ENCODE data around the gene RAB3GAP1. TPM values are rescaled to one million over a fixed set of nuclear protein-coding genes. Genes with fewer than 3 reads are reported as not detected.

Gene RAB3GAP1
- polyA plus RNA-seq, 1 donor from 2014 or later, result 43.3 TPM

DNA sequence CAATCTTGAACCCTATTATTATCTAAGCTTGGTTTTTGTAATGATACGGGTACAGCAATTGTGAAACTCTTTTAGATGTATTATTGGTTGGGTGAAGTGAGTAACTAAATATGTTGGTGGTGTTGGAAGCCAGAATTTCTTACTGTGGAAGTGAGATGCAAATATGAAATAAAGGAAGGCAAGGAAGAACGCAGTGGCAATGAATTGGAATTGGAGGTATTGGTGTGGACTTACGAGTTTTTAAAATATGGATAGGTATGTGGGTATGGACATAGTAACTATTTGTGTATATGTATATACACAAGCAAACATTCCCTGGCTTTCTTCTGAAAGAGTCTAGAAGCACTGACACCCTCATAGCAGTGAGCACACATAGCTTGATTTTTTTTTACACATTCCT lies 105.8 kb downstream of the RAB3GAP1 start:
- Histone ChIP-seq H3K27ac (ENCODE audit: low read length) (no peak overlapping the region), H3K4me3 (ENCODE audit: low read length) (no peak overlapping the region), H3K27me3 (ENCODE audit: insufficient read depth, low read depth, low read length) (no peaks in the 10 kb centered on the region), H3K36me3 (ENCODE audit: insufficient read depth, low read length) (peaks cover 11% of the 10 kb centered on the region), H3K9me3 (ENCODE audit: low read length) (no peaks in the 10 kb centered on the region), H2AFZ (ENCODE audit: low read depth, low read length) (no peak overlapping the region), H3K9me2 (ENCODE audit: insufficient read depth, low read length) (no peaks in the 10 kb centered on the region), H3K4me2 (ENCODE audit: low read length) (no peak overlapping the region), H4K20me1 (ENCODE audit: insufficient read depth) (no peaks in the 10 kb centered on the region), H3F3A (ENCODE audit: insufficient read depth, low read length, poor library complexity, severe bottlenecking) (no peaks in the 10 kb centered on the region), H3K79me2 (replicated peaks; ENCODE audit: insufficient read depth, low read length) (no peaks in the 10 kb centered on the region), H3K9ac (ENCODE audit: low read length) (no peak overlapping the region)
- TF ChIP-seq, protein P1, sequence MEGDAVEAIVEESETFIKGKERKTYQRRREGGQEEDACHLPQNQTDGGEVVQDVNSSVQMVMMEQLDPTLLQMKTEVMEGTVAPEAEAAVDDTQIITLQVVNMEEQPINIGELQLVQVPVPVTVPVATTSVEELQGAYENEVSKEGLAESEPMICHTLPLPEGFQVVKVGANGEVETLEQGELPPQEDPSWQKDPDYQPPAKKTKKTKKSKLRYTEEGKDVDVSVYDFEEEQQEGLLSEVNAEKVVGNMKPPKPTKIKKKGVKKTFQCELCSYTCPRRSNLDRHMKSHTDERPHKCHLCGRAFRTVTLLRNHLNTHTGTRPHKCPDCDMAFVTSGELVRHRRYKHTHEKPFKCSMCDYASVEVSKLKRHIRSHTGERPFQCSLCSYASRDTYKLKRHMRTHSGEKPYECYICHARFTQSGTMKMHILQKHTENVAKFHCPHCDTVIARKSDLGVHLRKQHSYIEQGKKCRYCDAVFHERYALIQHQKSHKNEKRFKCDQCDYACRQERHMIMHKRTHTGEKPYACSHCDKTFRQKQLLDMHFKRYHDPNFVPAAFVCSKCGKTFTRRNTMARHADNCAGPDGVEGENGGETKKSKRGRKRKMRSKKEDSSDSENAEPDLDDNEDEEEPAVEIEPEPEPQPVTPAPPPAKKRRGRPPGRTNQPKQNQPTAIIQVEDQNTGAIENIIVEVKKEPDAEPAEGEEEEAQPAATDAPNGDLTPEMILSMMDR (IDR thresholded peaks at IDR 0.05; ENCODE audit: poor library complexity, severe bottlenecking), result no peak
- TF ChIP-seq SMC3 (conservative IDR thresholded peaks at IDR 0.05; ENCODE audit: poor library complexity) (no peak), EZH2 (IDR thresholded peaks at IDR 0.05; ENCODE audit: borderline replicate concordance, insufficient read depth, low read length, poor library complexity, severe bottlenecking) (no peak), RAD21 (conservative IDR thresholded peaks at IDR 0.05) (no peak), POLR2AphosphoS5 (IDR thresholded peaks at IDR 0.05) (no peak), MXI1 (conservative IDR thresholded peaks at IDR 0.05; ENCODE audit: poor library complexity, severe bottlenecking) (no peak), TAF1 (IDR thresholded peaks at IDR 0.05; ENCODE audit: low read depth) (no peak), EP300 (conservative IDR thresholded peaks at IDR 0.05; ENCODE audit: poor library complexity, severe bottlenecking) (no peak)
- TF ChIP-seq, protein P2, sequence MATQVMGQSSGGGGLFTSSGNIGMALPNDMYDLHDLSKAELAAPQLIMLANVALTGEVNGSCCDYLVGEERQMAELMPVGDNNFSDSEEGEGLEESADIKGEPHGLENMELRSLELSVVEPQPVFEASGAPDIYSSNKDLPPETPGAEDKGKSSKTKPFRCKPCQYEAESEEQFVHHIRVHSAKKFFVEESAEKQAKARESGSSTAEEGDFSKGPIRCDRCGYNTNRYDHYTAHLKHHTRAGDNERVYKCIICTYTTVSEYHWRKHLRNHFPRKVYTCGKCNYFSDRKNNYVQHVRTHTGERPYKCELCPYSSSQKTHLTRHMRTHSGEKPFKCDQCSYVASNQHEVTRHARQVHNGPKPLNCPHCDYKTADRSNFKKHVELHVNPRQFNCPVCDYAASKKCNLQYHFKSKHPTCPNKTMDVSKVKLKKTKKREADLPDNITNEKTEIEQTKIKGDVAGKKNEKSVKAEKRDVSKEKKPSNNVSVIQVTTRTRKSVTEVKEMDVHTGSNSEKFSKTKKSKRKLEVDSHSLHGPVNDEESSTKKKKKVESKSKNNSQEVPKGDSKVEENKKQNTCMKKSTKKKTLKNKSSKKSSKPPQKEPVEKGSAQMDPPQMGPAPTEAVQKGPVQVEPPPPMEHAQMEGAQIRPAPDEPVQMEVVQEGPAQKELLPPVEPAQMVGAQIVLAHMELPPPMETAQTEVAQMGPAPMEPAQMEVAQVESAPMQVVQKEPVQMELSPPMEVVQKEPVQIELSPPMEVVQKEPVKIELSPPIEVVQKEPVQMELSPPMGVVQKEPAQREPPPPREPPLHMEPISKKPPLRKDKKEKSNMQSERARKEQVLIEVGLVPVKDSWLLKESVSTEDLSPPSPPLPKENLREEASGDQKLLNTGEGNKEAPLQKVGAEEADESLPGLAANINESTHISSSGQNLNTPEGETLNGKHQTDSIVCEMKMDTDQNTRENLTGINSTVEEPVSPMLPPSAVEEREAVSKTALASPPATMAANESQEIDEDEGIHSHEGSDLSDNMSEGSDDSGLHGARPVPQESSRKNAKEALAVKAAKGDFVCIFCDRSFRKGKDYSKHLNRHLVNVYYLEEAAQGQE (IDR thresholded peaks at IDR 0.05; ENCODE audit: borderline replicate concordance), result no peak

- Histone ChIP-seq H3K27ac (ENCODE audit: low read length) (no peak overlapping the region), H3K36me3 (ENCODE audit: insufficient read depth, low read length) (peaks cover 7% of the 10 kb centered on the region), H3K9ac (ENCODE audit: low read length) (no peak overlapping the region)
Measured at GRCh38 chr2:135159191-135159590, 107.1 kb downstream of the RAB3GAP1 start.

More at GRCh38 chr2:135159191-135159590, 107.1 kb downstream of the RAB3GAP1 start:
- no peak overlapping the region for H2AFZ ChIP-seq (ENCODE audit: low read depth, low read length)
- no peaks in the 10 kb centered on the region for H3K9me3 ChIP-seq (ENCODE audit: low read length)
- no peak overlapping the region for H3K4me3 ChIP-seq (ENCODE audit: low read length)
- H3F3A ChIP-seq (ENCODE audit: insufficient read depth, low read length, poor library complexity, severe bottlenecking), result no peaks in the 10 kb centered on the region
- H3K9me2 ChIP-seq (ENCODE audit: insufficient read depth, low read length), result no peaks in the 10 kb centered on the region
- no peaks in the 10 kb centered on the region for H3K79me2 ChIP-seq (replicated peaks; ENCODE audit: insufficient read depth, low read length)
- TF ChIP-seq, protein P2 (IDR thresholded peaks at IDR 0.05; ENCODE audit: borderline replicate concordance), result no peak
- TF ChIP-seq RAD21 (conservative IDR thresholded peaks at IDR 0.05) (no peak), EP300 (conservative IDR thresholded peaks at IDR 0.05; ENCODE audit: poor library complexity, severe bottlenecking) (no peak)
- H4K20me1 ChIP-seq (ENCODE audit: insufficient read depth), result no peaks in the 10 kb centered on the region
- H3K4me2 ChIP-seq (ENCODE audit: low read length), result no peak overlapping the region
- no peaks in the 10 kb centered on the region for H3K27me3 ChIP-seq (ENCODE audit: insufficient read depth, low read depth, low read length)

All from neural cell (in vitro differentiated cells).